GM18861 (cell line): ENCODE measurements around the gene GALNT11.

Source experiments
- ATAC-seq: cut with Tn5 transposase; IDR thresholded peaks from one replicate; pipeline ENCODE4 v1.9.1; 2021; ENCODE audit not compliant: unreplicated experiment

GALNT11 gene

DNA sequence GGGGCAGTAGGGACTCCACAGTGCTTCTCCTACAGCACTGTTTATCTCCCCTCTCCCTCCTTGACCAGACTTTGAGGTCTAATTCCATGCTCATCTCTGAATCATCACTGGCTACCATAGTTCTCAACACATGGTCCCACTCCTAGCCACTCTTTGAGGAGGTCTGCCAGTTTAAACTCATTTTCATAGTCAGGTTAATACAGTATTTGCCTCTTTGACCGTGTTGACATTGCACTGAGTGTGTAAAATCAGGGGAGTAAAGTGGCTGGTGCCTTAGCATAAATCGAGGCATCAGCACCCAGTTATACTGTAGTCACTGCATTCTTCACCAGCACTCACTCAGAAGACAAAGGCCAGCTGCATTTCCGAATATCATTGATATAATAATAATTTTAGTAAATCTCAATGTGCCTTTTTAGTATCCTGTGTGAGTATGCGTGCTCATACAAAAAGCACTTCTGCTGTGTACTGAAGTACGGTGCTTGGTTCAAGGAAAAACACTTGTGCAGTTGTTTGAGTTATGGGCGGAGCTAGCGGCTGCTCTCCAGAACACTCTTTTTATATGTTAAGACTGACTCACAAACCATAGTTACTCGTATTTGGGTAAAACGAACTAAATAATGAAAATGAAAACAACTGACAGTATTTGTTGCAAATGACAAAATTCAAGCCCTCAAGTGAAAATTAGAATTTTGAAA is 89.7 kb downstream of the GALNT11 start:
- no peak for ATAC-seq

DNA sequence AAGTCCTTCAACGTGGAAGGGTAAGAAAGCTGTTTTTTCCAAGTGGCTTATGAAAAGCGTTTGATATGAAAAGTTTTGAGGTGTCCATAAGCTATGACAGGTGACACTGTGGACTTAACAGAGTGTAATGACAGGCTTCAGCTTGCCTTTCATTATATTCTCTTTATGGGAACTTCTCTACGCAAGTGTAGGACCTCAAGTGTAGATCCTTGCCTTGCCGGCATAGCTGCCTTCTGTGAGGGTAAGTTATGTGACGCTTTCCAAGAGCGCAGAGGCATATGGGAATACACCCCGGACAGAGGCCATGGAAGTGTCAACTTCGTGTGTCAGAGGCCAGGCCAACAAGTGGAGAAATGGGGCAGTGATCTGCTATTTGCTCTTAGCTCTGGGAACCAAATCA is 91.9 kb downstream of the GALNT11 start:
- no peak for ATAC-seq

- ATAC-seq, result no peak
Measured at GRCh38 chr7:152120210-152120609, 94.7 kb downstream of the GALNT11 start.

DNA sequence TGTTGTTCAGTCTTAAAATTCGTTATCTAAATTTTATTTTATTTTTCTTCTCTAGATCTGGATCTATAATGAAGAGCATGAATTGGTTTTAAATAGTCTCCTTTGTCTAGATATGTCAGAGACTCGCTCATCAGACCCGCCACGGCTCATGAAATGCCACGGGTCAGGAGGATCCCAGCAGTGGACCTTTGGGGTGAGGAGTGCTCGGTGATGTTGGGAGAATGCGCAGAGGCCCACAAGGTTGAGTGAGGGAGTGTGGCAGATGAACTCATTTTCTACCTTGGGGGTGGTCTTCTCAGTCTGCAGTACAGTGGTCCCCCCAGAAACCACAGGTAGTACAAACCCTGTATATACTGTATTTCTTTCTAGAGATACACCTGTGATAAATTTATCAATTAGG is 95.3 kb downstream of the GALNT11 start:
- ATAC-seq, result no peak

DNA sequence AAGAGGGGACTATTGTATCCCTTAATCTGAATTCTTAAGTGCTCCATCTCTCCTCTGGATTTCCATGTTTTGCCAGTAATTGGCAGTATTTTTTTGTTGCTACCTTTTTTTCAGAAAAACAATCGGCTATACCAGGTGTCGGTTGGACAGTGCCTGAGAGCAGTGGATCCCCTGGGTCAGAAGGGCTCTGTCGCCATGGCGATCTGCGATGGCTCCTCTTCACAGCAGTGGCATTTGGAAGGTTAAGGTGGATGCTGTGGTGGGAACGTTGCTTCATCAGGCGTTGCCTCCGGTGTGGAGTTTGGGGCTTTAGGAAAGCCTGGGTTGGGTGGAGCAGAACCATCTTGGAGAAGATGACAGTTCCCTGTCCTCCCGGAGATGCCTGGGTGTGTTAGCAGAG is 96.0 kb downstream of the GALNT11 start:
- no peak for ATAC-seq

GRCh38 chr7:152122540-152122939 is 97.1 kb downstream of the GALNT11 start:
- ATAC-seq, result no peak

DNA sequence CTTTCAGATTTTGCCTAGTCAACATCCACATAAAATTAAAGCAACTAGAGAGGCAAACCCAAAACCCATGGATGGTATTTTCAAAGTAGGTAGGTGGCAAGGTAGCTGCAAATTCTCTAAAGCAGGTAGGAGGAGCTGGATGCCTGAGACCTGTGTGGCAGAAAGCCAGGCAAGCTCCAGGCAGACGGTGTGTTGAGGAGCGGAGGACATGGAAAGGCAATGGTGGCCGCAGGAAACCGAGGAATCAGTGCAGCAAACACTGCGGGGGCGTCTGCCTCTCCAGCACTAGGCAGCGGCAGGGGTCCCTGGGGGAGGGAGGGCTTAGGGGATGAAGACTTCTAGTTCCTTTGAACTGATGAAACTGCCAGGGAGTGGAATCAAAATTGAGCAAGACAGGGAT is 101.3 kb downstream of the GALNT11 start:
- no peak for ATAC-seq

DNA sequence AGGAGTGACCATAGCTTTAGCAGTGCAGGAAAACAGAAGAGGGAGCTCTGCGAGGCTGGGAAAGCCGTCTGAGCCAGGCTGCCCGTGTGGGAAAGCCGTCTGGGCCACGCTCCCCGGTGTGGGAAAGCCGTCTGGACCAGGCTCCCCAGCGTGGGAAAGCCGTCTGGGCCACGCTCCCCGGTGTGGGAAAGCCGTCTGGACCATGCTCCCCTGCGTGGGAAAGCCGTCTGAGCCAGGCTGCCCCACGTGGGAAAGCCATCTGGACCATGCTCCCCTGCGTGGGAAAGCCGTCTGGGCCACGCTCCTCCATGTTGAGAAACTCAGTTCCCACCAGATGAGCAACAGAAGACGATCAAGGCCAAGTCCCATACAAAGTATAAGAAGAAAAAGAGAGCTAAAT is 101.8 kb downstream of the GALNT11 start:
- no peak for ATAC-seq

- no peak for ATAC-seq
Measured at GRCh38 chr7:152128252-152128651, 102.8 kb downstream of the GALNT11 start.

DNA sequence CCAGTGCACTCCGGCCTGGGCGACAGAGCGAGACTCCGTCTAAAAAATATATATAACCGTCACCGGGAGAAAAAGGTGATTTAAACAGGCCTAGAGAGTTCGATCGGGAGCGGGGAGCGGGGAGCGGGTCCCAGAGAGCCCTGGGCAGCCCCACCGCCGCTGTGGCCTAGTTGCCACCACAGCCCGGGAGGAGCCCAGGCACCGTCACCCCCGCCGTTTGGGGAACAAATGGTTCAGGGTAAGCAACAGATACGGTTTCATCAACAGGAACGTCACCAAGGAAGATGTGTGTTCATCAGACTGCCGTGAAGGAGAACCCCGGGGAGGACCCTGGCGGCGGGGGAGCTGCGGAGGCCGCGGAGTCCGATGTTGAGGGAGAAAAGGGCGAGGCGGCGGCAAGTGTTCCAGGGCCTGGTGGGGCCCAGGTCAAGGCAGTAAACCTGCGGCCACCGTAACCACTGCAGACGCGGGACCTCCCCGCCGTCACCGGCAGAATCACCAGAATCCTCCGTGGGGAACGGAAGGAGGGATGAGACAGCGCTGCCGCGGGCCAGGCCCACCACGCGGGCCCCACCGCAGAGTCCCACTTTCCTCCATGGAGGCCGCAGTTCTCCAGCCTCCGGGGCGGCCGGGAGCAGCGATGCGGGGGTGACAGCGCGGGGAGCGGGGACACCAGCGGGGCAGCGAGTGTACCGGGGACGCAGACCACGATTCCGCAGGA is 103.4 kb downstream of the GALNT11 start:
- ATAC-seq, result no peak

GRCh38 chr7:152129682-152130081 is 104.2 kb downstream of the GALNT11 start:
- no peak for ATAC-seq

GRCh38 chr7:152130658-152131590 is 105.5 kb downstream of the GALNT11 start:
- ATAC-seq, result no peak

DNA sequence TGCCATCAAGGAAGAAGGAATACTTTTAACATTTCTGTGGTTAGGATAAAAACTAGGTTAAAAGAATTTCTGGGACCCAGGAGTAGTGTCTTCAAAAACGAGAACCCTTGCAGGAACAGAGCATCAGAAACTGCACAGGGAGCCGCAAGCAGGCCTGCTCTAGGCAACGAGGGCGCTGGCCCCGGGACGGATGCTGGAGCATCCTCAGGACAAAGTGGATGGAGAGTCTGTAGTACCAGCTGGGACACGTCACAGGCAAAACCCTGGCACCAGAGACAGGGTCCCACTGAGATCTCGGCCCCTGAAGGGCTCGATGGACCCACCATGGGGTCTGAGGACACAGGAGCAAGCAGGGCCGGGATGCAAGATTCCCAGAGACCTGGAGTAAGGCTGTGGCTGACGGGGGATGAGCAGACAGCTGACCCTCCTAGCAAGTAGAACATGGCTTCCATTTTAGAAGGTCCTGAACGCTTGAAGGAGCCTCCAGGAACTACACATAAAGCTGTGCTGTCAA is 106.6 kb downstream of the GALNT11 start:
- no peak for ATAC-seq

GRCh38 chr7:152132812-152133211 is 107.3 kb downstream of the GALNT11 start:
- ATAC-seq, result no peak

DNA sequence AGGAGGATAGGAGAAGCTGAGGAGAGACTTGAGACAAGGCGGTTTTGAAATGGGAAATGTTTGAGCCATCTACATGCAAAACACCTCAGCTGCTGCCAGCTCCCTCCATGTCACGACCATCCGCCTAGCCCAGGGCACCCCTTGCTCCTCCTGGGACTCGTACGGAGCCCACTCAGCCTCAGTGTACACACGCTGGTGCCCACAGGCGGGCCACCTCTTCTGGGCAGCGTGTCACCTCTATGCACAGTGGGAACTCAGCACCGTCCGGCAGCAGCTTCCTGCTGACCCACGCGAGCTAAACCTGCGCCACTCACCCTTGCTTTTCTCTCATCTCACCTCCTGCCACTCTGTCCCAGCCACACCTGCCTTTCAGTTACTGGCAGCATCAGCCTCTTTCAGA is 108.3 kb downstream of the GALNT11 start:
- no peak for ATAC-seq

DNA sequence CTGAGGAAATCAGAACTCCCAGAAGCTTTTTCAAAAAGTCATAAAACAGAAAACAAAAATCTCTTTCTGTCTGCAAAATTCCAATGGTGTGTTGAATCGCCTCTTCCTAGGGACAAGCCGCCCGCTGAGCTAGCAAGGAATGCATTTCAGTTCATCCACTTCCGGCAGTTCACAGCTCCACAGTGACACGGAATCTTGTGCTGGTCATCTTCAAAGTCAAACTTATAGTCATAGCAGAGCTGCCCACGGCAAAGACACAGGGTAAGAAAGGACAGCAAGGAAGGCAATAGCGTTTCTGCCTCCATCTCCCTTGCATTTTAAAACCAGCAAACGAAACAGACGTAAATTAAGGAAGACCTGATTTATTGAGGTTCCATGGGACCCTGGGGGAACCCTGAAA is 111.2 kb downstream of the GALNT11 start:
- no peak for ATAC-seq

DNA sequence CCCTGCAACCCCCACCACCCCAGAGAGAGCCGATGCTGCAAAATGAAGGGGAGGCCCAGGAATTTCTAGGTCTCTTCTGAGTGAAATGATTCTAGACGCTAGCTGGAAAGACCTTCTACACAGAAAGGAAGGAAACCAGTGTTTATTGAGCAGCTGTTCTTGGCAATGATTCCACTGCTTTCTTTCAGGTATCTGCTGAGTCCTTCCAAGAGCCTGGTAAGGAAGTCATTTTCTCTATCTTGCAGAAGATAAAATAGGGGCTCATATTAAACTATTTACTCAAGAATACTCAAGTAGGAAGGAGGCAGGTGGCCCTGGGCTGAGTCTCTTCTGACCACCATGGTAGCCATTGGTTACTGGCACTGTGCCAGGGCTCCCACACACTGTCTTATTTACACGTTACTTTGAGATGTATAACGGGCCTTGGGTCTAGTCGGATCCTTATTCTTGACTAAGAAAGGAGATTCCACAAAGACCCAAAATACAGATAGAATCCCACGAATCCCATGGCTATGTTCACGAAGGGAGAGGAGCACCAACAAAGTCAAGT is 112.1 kb downstream of the GALNT11 start:
- no peak for ATAC-seq

- ATAC-seq, result no peak
Measured at GRCh38 chr7:152140067-152140466, 114.6 kb downstream of the GALNT11 start.

GRCh38 chr7:152140560-152140959 is 115.1 kb downstream of the GALNT11 start:
- no peak for ATAC-seq

- ATAC-seq, result no peak
Measured at GRCh38 chr7:152142976-152143595, 117.6 kb downstream of the GALNT11 start.
